ENCODE data around the gene MID1IP1.
A peak's percentile ranks its signal among the peaks of the same experiment; 100 is the strongest.

- TF ChIP-seq CTCF (IDR thresholded peaks at IDR 0.05) (no peak), POLR2A (IDR thresholded peaks at IDR 0.05) (peak; percentile 69 to 74)
These were observed at the start of gene MID1IP1 for GRCh38 chrX:38800981-38801845.
